Measurements from ENCODE around the gene DLGAP1. TPM values are rescaled to one million over a fixed set of nuclear protein-coding genes. Genes with fewer than 3 reads are reported as not detected.

Gene DLGAP1
- total RNA-seq, 4 donors from 2014 or later: 0.13 to 6.2 (median 0.53) TPM

GRCh38 chr18:4125224-4125623, 329.9 kb downstream of the DLGAP1 start:
- Histone ChIP-seq H3K27ac (peak overlapping the region in 1 of 4 donors; percentile 5), H3K4me3 (no peak overlapping the region), H3K27me3 (no peaks in the 10 kb centered on the region), H3K9me3 (no peaks in the 10 kb centered on the region), H3K4me1 (peaks cover 13 to 15% of the 10 kb centered on the region in 2 donors), H3K36me3 (no peaks in the 10 kb centered on the region)
- intact Hi-C loops (cut with DNase I; ENCODE audit: low total_unique reads) (no loop called here), in situ Hi-C loops (cut with MboI; ENCODE audit: low sequenced_read_pairs in 4 of 4) (loop anchor here in 1 of 4 donors (25.0 kb wide), 1 partner anchor 88 kb away; no protein-coding TSS in a partner anchor)
- TF ChIP-seq POLR2A (IDR thresholded peaks at IDR 0.05): no peak
- TF ChIP-seq CTCF (IDR thresholded peaks at IDR 0.05 in 4 of 5, conservative IDR thresholded peaks at IDR 0.05 in 1 of 5): no peak
- DNase-seq (peak in 1 of 2 donors; percentile 30), ATAC-seq (peak; percentile 60 to 65)

- DNase-seq: no peak
- intact Hi-C loops (cut with DNase I; ENCODE audit: low total_unique reads) (no loop called here), in situ Hi-C loops (cut with MboI; ENCODE audit: low sequenced_read_pairs in 4 of 4) (loop anchor here in 2 of 4 donors (25.0 kb wide), 1 partner anchor 942 kb away; no protein-coding TSS in a partner anchor)
- ATAC-seq: no peak
- no peaks in the 10 kb centered on the region for H3K9me3 ChIP-seq
- H3K4me3 ChIP-seq: no peak overlapping the region
- H3K27me3 ChIP-seq: no peaks in the 10 kb centered on the region
- H3K36me3 ChIP-seq: no peaks in the 10 kb centered on the region
- no peak overlapping the region for H3K27ac ChIP-seq
- TF ChIP-seq CTCF (IDR thresholded peaks at IDR 0.05 in 4 of 5, conservative IDR thresholded peaks at IDR 0.05 in 1 of 5) (no peak), POLR2A (IDR thresholded peaks at IDR 0.05) (no peak)
- H3K4me1 ChIP-seq: peaks cover 0 to 1% of the 10 kb centered on the region in 2 donors
Measured at GRCh38 chr18:4119813-4120212, 335.3 kb downstream of the DLGAP1 start.

GRCh38 chr18:4119127-4119648, 335.9 kb downstream of the DLGAP1 start:
- no peaks in the 10 kb centered on the region for H3K36me3 ChIP-seq
- H3K4me1 ChIP-seq: no peaks in the 10 kb centered on the region
- DNase-seq (no peak), ATAC-seq (no peak)
- intact Hi-C loops (cut with DNase I; ENCODE audit: low total_unique reads): no loop called here
- H3K27me3 ChIP-seq: no peaks in the 10 kb centered on the region
- in situ Hi-C loops (cut with MboI; ENCODE audit: low sequenced_read_pairs in 4 of 4): loop anchor here in 2 of 4 donors (25.0 kb wide), 1 partner anchor 943 kb away; no protein-coding TSS in a partner anchor
- no peak overlapping the region for H3K4me3 ChIP-seq
- TF ChIP-seq CTCF (IDR thresholded peaks at IDR 0.05 in 4 of 5, conservative IDR thresholded peaks at IDR 0.05 in 1 of 5) (no peak), POLR2A (IDR thresholded peaks at IDR 0.05) (no peak)
- H3K9me3 ChIP-seq: no peaks in the 10 kb centered on the region
- no peak overlapping the region for H3K27ac ChIP-seq

- DNase-seq (no peak), ATAC-seq (no peak)
- TF ChIP-seq CTCF (IDR thresholded peaks at IDR 0.05 in 4 of 5, conservative IDR thresholded peaks at IDR 0.05 in 1 of 5): no peak
- TF ChIP-seq POLR2A (IDR thresholded peaks at IDR 0.05): no peak
- Histone ChIP-seq H3K27ac (no peak overlapping the region), H3K36me3 (no peaks in the 10 kb centered on the region), H3K27me3 (no peaks in the 10 kb centered on the region), H3K4me3 (no peak overlapping the region), H3K9me3 (no peaks in the 10 kb centered on the region), H3K4me1 (no peaks in the 10 kb centered on the region)
- in situ Hi-C loops (cut with MboI; ENCODE audit: low sequenced_read_pairs in 4 of 4): loop anchor here in 2 of 4 donors (25.0 kb wide), 1 partner anchor 954 kb away; no protein-coding TSS in a partner anchor
- intact Hi-C loops (cut with DNase I; ENCODE audit: low total_unique reads): no loop called here
Measured at GRCh38 chr18:4108016-4108415, 347.1 kb downstream of the DLGAP1 start.
